GM19467 (cell line): Measurements from ENCODE around the gene FLVCR2.
"Not testable (repeated sequence)": the region's sequence is repeated elsewhere in the genome, so short reads cannot be mapped to it uniquely, and the experiment has no call there.

Source experiments
- ATAC-seq: cut with Tn5 transposase; IDR thresholded peaks from one replicate; pipeline ENCODE4 v1.9.1; 2021; ENCODE audit warnings: mild to moderate bottlenecking, moderate library complexity; ENCODE audit not compliant: unreplicated experiment

The FLVCR2 gene

GRCh38 chr14:75660238-75660629 lies 81.8 kb downstream of the FLVCR2 start:
- no peak for ATAC-seq

GRCh38 chr14:75660630-75661498 lies 82.4 kb downstream of the FLVCR2 start, which contains the start of the genes ERG28 and TTLL5:
ERG28 (minus strand) TSS chr14:75660876; CDS start chr14:75657502, 3,374 bp downstream.
TTLL5 (plus strand) TSS chr14:75661246; CDS start chr14:75663150, 1,904 bp downstream.
- peak; percentile 96 for ATAC-seq

GRCh38 chr14:75661499-75661814 lies 83.0 kb downstream of the FLVCR2 start:
- ATAC-seq = no peak

- ATAC-seq = no peak
Observed at GRCh38 chr14:75662966-75663365, 84.5 kb downstream of the FLVCR2 start.

GRCh38 chr14:75667099-75667765 lies 88.8 kb downstream of the FLVCR2 start:
- ATAC-seq = no peak

GRCh38 chr14:75672605-75673192 lies 94.3 kb downstream of the FLVCR2 start:
- no peak for ATAC-seq

GRCh38 chr14:75673345-75674035 lies 95.1 kb downstream of the FLVCR2 start:
- no peak for ATAC-seq

GRCh38 chr14:75675265-75675960 lies 97.0 kb downstream of the FLVCR2 start:
- no peak for ATAC-seq

GRCh38 chr14:75685910-75686309 lies 107.5 kb downstream of the FLVCR2 start:
- ATAC-seq = no peak

GRCh38 chr14:75689012-75689411 lies 110.6 kb downstream of the FLVCR2 start:
- no peak for ATAC-seq

- no peak for ATAC-seq
Observed at GRCh38 chr14:75690010-75690409, 111.6 kb downstream of the FLVCR2 start.

GRCh38 chr14:75695025-75695424 lies 116.6 kb downstream of the FLVCR2 start:
- not testable (repeated sequence) for ATAC-seq

- ATAC-seq = no peak
Observed at GRCh38 chr14:75697386-75697785, 119.0 kb downstream of the FLVCR2 start.
